GM18951 (cell line): ENCODE measurements around the gene UBE2A.

ENCODE experiments used
- POLR2A ChIP-seq: IDR thresholded peaks from 4 replicates; pipeline ENCODE4 v1.6.1; 2011; ENCODE audit warnings: mild to moderate bottlenecking; ENCODE audit not compliant: insufficient read length, insufficient read depth; ENCODE audit errors: extremely low read depth
- in situ Hi-C: fragments of 300-500 bp; cut with MboI; formaldehyde crosslinking; loops from one replicate; pipeline ENCODE4 v1.12.0; 2022; ENCODE audit warnings: low sequenced_read_pairs, mixed read lengths, inconsistent platforms; ENCODE audit not compliant: unreplicated experiment

The UBE2A gene

DNA sequence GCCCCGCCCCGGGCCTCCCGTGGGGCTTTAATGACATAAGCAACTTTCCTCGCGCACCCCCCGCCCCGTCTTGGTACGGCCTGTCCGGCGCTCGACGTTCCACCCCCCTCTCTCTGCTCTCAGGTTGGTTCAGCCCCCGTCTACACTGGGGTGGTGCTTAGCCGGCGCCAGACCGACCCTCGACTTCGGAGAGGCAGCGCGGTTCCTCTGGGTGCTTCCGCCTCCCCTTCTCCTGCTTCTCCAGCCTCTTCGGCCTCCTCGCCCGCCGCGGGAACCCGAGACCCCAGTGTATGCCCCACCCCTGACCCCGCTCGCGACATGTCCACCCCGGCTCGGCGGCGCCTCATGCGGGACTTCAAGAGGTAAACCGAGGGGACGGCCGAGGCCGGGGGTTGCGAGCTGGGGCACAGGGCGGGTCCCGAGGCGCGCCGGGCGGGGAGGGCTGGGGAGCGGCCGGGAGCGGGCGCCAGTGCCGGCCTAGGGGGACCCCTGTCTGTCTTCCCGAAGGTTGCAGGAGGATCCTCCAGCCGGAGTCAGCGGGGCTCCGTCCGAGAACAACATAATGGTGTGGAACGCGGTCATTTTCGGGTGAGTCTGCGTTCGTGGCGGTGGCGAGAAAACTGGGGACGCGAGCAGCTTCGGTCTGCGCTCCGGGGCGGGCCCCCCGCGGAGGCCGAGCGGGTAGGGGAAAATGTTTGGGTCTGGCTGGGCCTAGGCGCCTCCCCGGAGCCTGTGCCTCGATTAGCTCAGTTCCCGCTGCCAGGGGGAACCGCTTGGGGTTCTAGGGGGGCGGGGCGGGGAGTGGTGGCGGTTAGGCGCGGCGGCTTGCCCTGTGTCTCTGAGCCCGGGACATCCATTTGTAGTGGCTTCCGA is at the start of gene UBE2A:
UBE2A (plus strand) TSS at position 170 of the 873 bp plus-strand sequence; CDS start at position 319, 149 bp downstream.
- TF ChIP-seq POLR2A, result peak; percentile 92
- in situ Hi-C loops, result no loop called here

DNA sequence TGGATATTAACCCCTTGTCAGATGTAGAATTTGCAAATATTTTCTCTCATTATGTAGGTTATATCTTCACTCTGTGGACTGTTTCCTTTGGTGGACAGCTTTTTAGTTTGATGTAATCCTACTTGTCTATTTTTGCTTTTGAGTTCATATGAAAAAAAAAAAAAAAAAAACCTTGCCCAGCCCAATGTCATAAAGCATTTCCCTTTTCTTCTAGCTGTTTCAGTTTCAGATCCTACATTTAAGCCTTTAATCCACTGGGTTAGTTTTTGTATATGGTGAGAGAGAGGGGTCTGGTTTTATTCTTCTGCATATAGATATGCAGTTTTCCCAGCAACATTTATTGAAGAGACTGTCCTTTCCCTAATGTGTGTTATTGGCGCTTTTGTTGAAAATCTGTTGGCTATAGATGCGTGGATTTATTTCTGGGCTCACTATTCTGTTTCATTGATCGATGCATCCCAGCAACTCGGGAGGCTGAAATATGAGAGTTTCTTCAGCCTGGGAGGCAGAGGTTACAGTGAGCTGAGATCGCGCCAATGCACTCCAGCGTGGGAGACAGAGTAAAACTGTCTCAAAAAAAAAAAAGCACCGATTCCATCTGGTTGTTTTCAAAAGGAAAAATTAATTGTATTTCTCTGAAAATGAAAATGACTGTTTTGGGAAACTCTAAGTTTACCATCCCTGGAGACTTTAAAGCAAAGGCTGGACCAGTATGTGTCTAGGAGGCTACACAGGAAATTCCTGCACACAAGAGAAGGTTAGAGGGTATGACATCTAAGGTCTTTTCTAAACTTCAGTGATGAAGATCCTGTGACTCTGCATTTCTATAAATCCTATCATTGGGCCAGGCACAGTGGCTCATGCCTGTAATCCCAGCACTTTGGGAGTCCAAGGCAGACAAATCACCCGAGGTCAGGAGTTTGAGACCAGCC is 44.8 kb upstream of the UBE2A start:
- TF ChIP-seq POLR2A, result no peak
- in situ Hi-C loops, result no loop called here

DNA sequence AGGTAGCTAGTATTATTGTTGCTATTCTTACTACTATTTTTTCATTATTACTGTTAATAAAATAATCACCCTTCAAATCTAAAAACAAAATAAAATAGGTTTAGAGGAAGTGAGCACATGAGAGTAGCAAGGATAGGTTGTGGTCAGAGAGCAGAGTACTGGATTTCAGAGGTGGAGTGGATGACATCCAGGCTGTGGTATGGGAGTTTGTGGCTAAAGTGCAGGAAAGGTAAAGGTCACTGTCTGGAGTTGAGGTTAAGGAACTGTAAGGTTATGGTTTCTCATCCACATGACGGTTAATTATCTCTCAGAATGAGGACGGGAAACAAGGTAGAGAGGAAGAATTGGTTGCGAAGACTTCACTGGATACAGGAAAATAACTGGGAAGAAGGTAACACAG is 36.9 kb upstream of the UBE2A start:
- in situ Hi-C loops, result no loop called here
- TF ChIP-seq POLR2A, result no peak

DNA sequence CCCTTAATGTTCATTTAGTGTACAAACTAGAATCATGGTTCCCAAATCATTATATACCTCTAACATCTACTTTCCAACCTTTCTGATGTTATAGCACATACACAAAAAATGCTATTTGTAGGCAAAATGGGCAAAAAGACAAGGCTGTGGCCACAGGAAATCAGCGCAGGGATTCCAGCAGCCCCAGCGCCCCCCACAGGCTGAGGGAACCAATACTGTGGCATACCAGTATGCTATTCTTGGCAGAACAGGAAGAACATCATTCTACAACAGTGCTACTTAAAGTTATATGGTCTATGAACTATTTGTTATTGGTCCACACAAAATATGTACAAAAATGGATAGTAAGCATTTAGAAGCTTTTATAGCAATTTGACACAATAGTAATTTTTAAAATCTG is 34.5 kb upstream of the UBE2A start:
- in situ Hi-C loops, result no loop called here
- no peak for TF ChIP-seq POLR2A

DNA sequence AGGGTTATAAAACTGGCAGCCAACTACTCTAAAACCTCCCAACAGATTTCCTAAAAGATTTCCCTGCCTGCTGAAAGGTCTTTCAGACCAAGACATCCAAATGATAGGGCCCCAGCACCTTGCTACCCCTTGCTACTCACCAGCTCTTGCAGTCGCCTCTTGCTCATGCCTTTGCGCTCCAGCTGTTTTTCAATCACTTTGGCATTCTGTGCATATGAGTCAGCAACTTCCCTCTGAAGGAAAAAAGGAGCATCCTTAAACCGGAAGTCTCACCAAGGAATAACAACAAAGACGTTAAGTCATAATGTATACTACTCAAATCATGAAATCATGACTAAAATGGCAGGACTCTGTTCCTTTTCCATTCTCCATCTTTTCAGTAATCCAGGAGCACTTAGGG is 33.2 kb upstream of the UBE2A start:
- in situ Hi-C loops, result no loop called here
- TF ChIP-seq POLR2A, result no peak

DNA sequence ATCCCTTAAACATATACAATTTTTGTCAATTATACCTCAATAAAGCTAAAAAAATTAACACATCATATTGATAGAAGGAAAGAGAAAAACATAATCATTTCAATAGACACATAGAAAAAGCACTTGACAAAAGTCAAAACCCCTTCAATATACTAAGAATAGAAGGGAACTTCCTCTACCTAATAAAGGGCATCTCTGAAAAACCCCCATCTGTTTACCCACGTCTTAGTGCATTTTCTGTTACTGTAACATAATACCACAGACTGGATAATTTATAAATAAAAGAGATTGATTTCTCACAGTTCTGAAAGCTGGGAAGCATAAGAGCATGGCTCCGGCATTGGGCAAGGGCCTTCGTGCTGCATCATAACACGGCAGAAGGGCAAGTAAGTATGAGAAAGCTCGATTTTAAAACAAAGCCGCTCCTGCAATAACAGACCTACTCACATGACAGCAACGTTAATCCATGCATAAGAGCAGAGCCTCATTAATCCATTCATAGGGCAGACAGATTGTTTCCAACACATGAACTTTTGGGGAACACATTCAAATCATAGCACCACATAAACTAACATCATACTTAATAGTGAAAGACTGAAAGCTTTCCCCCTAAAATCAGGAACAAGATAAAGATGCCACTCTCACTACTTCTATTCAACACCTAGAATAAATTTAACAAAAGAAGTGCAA is 24.9 kb upstream of the UBE2A start:
- no peak for TF ChIP-seq POLR2A
- in situ Hi-C loops, result no loop called here

DNA sequence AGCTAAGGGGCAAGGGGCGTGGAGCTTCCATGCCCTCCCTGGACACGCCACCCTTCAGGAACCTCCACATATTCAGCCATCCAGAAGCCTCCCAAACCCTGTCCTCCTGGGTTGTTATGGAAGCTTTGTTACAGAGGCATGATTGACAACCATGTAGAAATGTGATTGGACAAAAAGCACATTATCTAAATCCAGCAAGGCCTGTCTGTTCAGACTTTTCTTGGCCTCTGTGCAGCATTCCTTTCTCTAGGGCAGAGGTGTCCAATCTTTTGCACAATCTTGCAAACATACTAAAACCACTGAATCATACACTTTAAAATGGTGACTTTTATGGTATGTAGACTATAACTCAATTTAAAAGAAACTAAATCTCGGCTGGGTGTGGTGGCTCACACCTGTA is 21.9 kb upstream of the UBE2A start:
- TF ChIP-seq POLR2A, result no peak
- in situ Hi-C loops, result no loop called here

DNA sequence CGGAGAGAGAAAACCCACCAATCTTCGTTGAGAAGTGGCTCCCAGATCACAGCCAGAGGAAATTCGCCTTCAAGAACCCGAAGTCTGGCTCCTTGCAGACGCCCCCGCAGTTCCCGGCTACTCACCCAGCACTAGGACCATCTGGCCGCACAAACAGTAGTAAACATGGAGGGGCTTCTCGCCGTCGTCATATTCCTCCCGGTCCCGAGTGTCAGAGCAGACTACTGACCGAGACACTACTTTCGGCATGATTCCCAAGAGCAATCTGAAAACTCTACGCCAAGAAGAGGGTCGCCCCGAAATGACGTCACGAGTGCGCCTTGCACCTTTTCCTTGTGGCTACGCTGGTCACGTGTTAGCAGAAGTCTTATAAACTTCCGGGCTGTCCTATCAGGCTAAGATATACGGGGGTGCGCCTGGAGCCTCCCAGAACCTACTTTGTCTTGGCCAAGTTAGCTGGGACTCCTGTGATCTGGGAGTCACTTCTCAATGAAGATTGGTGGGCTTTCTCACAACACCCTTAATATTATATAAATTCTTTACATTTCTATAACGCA is 9.2 kb upstream of the UBE2A start, which contains the start of gene STEEP1:
STEEP1 (minus strand) TSS at position 303 of the 557 bp plus-strand sequence; CDS start at position 249, 54 bp downstream.
- in situ Hi-C loops, result no loop called here
- TF ChIP-seq POLR2A, result peak; percentile 57

DNA sequence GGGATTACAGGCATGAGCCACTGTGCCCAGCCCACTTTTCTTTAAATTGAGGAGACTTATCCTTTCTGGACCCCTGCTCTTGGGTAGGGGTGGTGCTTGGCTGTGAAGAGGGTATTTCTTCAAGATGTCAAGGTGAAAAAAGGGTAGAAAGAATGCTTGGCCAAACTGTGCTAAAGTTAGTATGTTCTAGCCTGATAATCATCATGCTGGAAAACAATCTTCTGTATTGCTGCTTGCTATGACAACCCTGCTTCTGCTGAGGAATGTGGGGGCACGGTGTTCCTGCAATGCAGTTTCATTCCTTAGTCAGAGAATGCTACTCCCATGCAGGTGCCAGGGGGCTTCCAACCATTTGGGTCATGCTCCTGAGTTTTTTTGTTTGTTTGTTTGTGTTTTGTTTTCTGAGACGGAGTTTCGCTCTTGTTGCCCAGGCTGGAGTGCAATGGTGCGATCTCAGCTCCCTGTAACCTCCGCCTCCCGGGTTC is 4.0 kb upstream of the UBE2A start:
- in situ Hi-C loops, result no loop called here
- no peak for TF ChIP-seq POLR2A

DNA sequence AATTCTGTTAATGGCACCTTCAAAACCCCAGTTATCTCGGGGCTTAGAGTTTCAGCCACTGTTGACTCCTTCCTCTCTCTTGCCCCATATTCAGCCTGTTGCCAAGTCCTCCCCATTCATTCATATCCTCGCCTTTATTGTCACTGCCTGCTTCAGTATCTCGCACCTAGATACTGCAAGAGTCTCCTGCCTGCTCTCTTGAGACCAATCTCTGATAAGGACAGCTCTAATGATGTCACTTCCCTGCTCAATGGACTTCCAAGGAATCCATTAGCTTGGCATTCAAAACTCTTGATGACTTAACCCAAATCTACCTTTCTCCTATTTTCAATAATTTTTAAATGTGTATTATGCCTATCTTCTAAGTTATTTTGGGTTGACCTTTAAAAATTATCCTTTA is 1.1 kb upstream of the UBE2A start:
- in situ Hi-C loops, result no loop called here
- TF ChIP-seq POLR2A, result no peak

DNA sequence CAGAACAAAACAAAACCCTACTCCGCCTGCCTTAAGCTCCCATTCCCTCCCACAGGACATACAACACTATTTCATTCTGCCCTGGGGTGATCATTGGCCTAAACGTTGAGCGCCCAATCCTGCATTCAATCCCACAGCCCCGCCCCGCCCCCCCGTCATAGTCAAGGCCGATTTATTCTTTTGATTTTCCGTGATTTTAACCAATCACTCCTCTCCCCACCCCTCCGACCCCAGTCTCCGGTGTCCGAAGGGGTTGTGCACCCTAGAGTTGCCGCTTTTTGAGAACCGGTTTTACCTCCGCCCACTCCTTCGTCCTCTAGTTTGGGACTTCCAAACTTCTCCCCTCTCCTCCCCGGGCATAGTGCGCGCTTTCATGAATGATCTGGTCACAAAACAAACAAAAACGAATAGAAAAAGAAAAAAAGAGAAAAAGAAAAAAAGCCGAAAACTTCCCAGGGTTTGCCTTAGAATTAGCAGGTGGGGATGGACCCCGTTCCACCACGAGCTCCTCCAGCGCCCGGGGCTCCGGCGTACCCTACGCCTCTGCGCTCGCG is 446 bp upstream of the UBE2A start:
- TF ChIP-seq POLR2A, result no peak
- in situ Hi-C loops, result no loop called here

DNA sequence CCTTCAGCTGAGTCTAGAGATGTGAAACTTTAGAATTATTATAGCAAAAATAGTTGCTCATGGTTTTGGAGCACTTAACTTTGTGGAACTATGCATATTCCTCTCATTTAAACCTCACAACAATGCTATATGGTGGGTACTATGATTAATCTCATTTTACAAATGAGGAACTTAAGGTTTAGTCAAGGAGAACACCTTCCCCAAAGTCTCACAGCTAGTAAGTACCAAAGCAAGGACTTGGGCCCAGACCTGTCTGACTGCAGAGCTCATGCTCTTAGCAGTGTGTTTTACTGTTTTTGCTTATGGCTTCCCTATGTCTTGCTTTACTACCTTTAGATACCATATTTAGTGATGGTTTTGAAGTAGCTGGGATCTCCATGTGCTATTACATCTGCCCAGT is 5.1 kb downstream of the UBE2A start:
- no peak for TF ChIP-seq POLR2A
- in situ Hi-C loops, result no loop called here
